Loucy (cell line): ENCODE results near the gene EIF2A.

Experiments
- H2AFZ ChIP-seq: fragments of 200-600 bp; sonication (generic); 2 replicates; pipeline ENCODE4 v1.6.0; 2016; ENCODE audit warnings: antibody characterized with exemption, mild to moderate bottlenecking, low read length, moderate library complexity
- H3F3A ChIP-seq: fragments of 200-600 bp; 2 replicates; pipeline ENCODE4 v1.6.0; 2016; ENCODE audit warnings: antibody characterized with exemption, low read depth, mild to moderate bottlenecking
- H3K27me3 ChIP-seq: fragments of 200-600 bp; sonication (generic); 2 replicates; pipeline ENCODE4 v1.6.1; 2014; ENCODE audit warnings: low read length, mild to moderate bottlenecking; ENCODE audit not compliant: insufficient read depth, poor library complexity, severe bottlenecking
- H3K36me3 ChIP-seq: fragments of 200-600 bp; sonication (generic); 2 replicates; pipeline ENCODE4 v1.6.1; 2016; ENCODE audit warnings: low read length; ENCODE audit not compliant: insufficient read depth
- H3K4me1 ChIP-seq: fragments of 200-600 bp; sonication (generic); 2 replicates; pipeline ENCODE4 v1.5.1; 2014; ENCODE audit warnings: low read length, mild to moderate bottlenecking; ENCODE audit not compliant: insufficient read depth, poor library complexity, severe bottlenecking
- H3K4me2 ChIP-seq: fragments of 200-600 bp; sonication (generic); 2 replicates; pipeline ENCODE4 v1.6.0; 2014; ENCODE audit warnings: antibody characterized with exemption, low read length, low read depth, mild to moderate bottlenecking; ENCODE audit not compliant: poor library complexity, severe bottlenecking
- H3K4me3 ChIP-seq: fragments of 200-600 bp; sonication (generic); 2 replicates; pipeline ENCODE4 v1.5.1; 2014; ENCODE audit warnings: low read length, mild to moderate bottlenecking, mixed read lengths; ENCODE audit not compliant: poor library complexity, severe bottlenecking
- H3K79me2 ChIP-seq: fragments of 200-600 bp; sonication (generic); 2 replicates; pipeline ENCODE4 v1.6.1; 2014; ENCODE audit warnings: low read length; ENCODE audit not compliant: insufficient read depth
- H3K9ac ChIP-seq: fragments of 200-600 bp; sonication (generic); 2 replicates; pipeline ENCODE4 v1.6.0; 2014; ENCODE audit warnings: mild to moderate bottlenecking, low read depth, low read length, moderate library complexity; ENCODE audit not compliant: poor library complexity, severe bottlenecking
- H3K9me2 ChIP-seq: fragments of 200-600 bp; sonication (generic); replicated peaks from 2 replicates; pipeline ENCODE4 v1.6.1; 2016; ENCODE audit warnings: low read depth, low read length, mixed read lengths
- H3K9me3 ChIP-seq: fragments of 200-600 bp; sonication (generic); 2 replicates; pipeline ENCODE4 v1.6.1; 2014; ENCODE audit warnings: mild to moderate bottlenecking, antibody characterized with exemption, low read length, low read depth; ENCODE audit not compliant: insufficient read depth
- H4K20me1 ChIP-seq: fragments of 200-600 bp; sonication (generic); 2 replicates; pipeline ENCODE4 v1.6.0; 2014; ENCODE audit warnings: antibody characterized with exemption, low read length, mild to moderate bottlenecking; ENCODE audit not compliant: insufficient read depth, poor library complexity, severe bottlenecking
- EZH2phosphoT487 ChIP-seq: fragments of 200-600 bp; IDR thresholded peaks from 2 replicates; pipeline ENCODE4 v1.6.1; 2018; ENCODE audit warnings: antibody characterized with exemption, mild to moderate bottlenecking, moderate library complexity, borderline replicate concordance
- TF ChIP-seq, protein P1 (sequence below): fragments of 200-600 bp; sonication (generic); conservative IDR thresholded peaks from 2 replicates; pipeline ENCODE4 v1.5.1; 2014; ENCODE audit warnings: mild to moderate bottlenecking, antibody characterized with exemption, low read length

EIF2A gene

DNA sequence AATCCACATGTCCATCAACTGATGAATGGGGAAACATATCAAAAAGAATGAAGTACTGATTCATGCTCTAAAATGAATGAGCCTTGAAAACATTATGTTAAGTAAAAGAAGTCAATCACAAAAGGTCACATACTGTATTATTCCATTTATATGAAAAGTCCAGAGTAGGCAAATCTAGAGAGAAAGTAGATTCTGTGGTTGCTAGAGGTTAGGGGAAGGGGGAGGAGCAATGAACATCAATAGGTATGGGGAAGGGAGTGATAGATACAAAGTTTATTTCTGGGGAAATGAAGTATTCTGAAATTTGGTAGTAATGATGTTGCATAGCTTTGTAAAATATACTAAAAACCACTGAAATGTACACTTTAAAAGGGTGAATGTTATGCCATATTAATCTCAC is 14.8 kb upstream of the EIF2A start:
- H3K36me3 ChIP-seq: no peaks in the 10 kb centered on the region
- no peaks in the 10 kb centered on the region for H3K4me1 ChIP-seq
- TF ChIP-seq, protein P1, sequence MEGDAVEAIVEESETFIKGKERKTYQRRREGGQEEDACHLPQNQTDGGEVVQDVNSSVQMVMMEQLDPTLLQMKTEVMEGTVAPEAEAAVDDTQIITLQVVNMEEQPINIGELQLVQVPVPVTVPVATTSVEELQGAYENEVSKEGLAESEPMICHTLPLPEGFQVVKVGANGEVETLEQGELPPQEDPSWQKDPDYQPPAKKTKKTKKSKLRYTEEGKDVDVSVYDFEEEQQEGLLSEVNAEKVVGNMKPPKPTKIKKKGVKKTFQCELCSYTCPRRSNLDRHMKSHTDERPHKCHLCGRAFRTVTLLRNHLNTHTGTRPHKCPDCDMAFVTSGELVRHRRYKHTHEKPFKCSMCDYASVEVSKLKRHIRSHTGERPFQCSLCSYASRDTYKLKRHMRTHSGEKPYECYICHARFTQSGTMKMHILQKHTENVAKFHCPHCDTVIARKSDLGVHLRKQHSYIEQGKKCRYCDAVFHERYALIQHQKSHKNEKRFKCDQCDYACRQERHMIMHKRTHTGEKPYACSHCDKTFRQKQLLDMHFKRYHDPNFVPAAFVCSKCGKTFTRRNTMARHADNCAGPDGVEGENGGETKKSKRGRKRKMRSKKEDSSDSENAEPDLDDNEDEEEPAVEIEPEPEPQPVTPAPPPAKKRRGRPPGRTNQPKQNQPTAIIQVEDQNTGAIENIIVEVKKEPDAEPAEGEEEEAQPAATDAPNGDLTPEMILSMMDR: no peak
- no peak for TF ChIP-seq EZH2phosphoT487
- H3K79me2 ChIP-seq: no peaks in the 10 kb centered on the region
- H3K9me3 ChIP-seq: no peaks in the 10 kb centered on the region
- H2AFZ ChIP-seq: no peak overlapping the region
- no peaks in the 10 kb centered on the region for H3K9me2 ChIP-seq
- H4K20me1 ChIP-seq: no peaks in the 10 kb centered on the region
- H3K9ac ChIP-seq: no peak overlapping the region
- H3K4me2 ChIP-seq: no peak overlapping the region
- no peaks in the 10 kb centered on the region for H3K27me3 ChIP-seq
- H3K4me3 ChIP-seq: no peak overlapping the region
- no peaks in the 10 kb centered on the region for H3F3A ChIP-seq

DNA sequence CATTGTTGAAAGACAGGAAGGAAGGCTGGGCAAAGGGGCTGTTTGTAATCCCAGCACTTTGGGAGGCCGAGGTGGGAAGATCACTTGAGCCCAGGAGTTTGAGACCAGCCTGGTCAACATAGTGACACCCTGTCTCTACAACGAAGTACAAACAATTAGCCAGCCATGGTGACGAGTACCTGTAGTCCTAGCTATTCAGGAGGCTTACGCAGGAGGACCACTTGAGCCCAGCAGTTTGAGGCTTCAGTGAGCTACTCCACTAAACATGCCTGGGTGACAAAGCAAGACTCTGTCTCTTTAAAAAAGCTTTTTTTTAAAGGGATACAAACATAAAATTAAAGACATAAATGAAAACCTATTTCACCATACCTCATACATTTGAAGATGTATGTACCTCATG is 11.4 kb upstream of the EIF2A start:
- H4K20me1 ChIP-seq: no peaks in the 10 kb centered on the region
- TF ChIP-seq EZH2phosphoT487: no peak
- TF ChIP-seq, protein P1: no peak
- no peaks in the 10 kb centered on the region for H3K27me3 ChIP-seq
- no peaks in the 10 kb centered on the region for H3K9me3 ChIP-seq
- H3K4me1 ChIP-seq: no peaks in the 10 kb centered on the region
- H3K36me3 ChIP-seq: no peaks in the 10 kb centered on the region
- no peaks in the 10 kb centered on the region for H3K79me2 ChIP-seq
- H3K9me2 ChIP-seq: no peaks in the 10 kb centered on the region
- no peak overlapping the region for H3K4me2 ChIP-seq
- H2AFZ ChIP-seq: no peak overlapping the region
- no peaks in the 10 kb centered on the region for H3F3A ChIP-seq
- no peak overlapping the region for H3K4me3 ChIP-seq
- no peak overlapping the region for H3K9ac ChIP-seq

DNA sequence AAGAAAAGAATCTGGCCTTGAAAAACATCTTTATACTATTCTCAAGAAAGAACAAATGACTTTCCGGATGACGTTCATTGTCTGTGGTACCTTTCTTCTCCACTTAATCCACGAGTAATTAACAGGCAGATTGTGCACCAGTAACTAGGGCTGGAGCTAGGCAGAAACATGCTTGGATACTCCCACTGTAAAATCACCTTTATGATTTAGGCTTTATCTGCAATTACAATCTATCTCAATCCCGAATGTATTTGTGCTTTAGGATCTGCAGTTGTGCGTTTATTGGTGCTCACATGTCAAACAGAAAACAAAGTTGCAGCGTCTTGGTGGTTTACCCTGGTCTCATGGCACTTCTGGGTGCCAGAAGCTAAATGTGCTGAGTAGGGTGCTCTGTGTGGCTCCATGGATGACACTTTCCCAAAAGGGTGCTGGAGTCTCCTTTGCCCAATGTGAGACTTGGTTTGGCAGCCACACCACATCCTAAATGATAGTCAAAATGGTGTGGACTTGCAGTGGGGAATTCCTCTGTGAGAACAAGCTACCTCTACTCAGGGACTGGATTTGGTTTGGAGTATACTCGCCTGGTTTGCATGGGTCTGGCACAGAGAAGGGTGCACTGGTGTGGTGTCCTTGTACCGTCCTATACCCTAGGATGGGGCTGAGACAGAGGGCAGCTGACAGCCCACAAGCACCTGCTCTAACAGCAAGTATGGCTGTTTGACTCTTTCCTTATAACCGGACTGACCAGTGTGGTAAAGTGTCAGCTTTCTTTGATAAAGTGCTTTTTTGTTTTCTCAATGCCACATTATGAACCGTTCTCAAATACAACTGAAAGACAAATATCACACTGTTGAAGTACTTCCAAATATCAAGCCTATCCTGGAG is 8.0 kb upstream of the EIF2A start:
- no peaks in the 10 kb centered on the region for H3K36me3 ChIP-seq
- peaks cover 29% of the 10 kb centered on the region for H3K79me2 ChIP-seq
- H3K27me3 ChIP-seq: no peaks in the 10 kb centered on the region
- no peaks in the 10 kb centered on the region for H3F3A ChIP-seq
- no peak overlapping the region for H3K9ac ChIP-seq
- H3K4me2 ChIP-seq: no peak overlapping the region
- no peak overlapping the region for H3K4me3 ChIP-seq
- no peak overlapping the region for H2AFZ ChIP-seq
- TF ChIP-seq EZH2phosphoT487: no peak
- TF ChIP-seq, protein P1: no peak
- peaks cover 26% of the 10 kb centered on the region for H3K4me1 ChIP-seq
- H3K9me2 ChIP-seq: no peaks in the 10 kb centered on the region
- H4K20me1 ChIP-seq: peaks cover 27% of the 10 kb centered on the region
- no peaks in the 10 kb centered on the region for H3K9me3 ChIP-seq
